Fibroblast of the aortic adventitia (primary cell): ENCODE measurements around the gene ZNRF3. TPM values are rescaled to one million over a fixed set of nuclear protein-coding genes. Genes with fewer than 3 reads are reported as not detected.

ENCODE experiments used
- DNase-seq: peaks from one replicate; pipeline ENCODE4 v3.0.0-alpha.2; 2010; ENCODE audit warnings: low read depth
- H3K4me3 ChIP-seq: 2 replicates; pipeline ENCODE4 v1.5.1; 2011; ENCODE audit warnings: low read depth, mild to moderate bottlenecking, control low read depth, low read length, moderate library complexity
- CTCF ChIP-seq: IDR thresholded peaks from 2 replicates; pipeline ENCODE4 v1.5.1; 2011; ENCODE audit warnings: mild to moderate bottlenecking, low read length, control low read depth, inconsistent platforms; ENCODE audit not compliant: insufficient read depth
- total RNA-seq: library from RNA; depleted of rRNA; stranded (reverse); fragments of >200 nt; gene quantifications from 2 replicates; pipeline ENCODE4 v1.2.3, GENCODE V29; 2012; ENCODE audit warnings: low replicate concordance

Gene ZNRF3
- total RNA-seq, 1 donor, result 4.4 TPM

GRCh38 chr22:29061773-29062172 lies 178.4 kb downstream of the ZNRF3 start, which contains the start of gene C22orf31:
Gene C22orf31 (minus strand): TSS chr22:29061831. CDS start chr22:29061792, 39 bp downstream.
- peak; percentile 9 for DNase-seq
- no peak within 1 kb of the TSS for H3K4me3 ChIP-seq
- TF ChIP-seq CTCF, result no peak

- H3K4me3 ChIP-seq, result no peak overlapping the region
- DNase-seq, result peak; percentile 22
- no peak for TF ChIP-seq CTCF
These were observed 179.0 kb downstream of the ZNRF3 start for GRCh38 chr22:29062286-29062821.

GRCh38 chr22:29065468-29066190 lies 182.3 kb downstream of the ZNRF3 start:
- DNase-seq, result no peak
- H3K4me3 ChIP-seq, result no peak overlapping the region
- no peak for TF ChIP-seq CTCF

GRCh38 chr22:29069463-29069862 lies 186.1 kb downstream of the ZNRF3 start:
- no peak for TF ChIP-seq CTCF
- DNase-seq, result no peak

GRCh38 chr22:29070490-29070889 lies 187.1 kb downstream of the ZNRF3 start:
- TF ChIP-seq CTCF, result no peak
- no peak for DNase-seq
- no peak overlapping the region for H3K4me3 ChIP-seq

More at GRCh38 chr22:29069463-29069862, 186.1 kb downstream of the ZNRF3 start:
- no peak overlapping the region for H3K4me3 ChIP-seq

GRCh38 chr22:29071261-29072045 lies 188.1 kb downstream of the ZNRF3 start:
- no peak for TF ChIP-seq CTCF
- DNase-seq, result peak; percentile 36
- H3K4me3 ChIP-seq, result peak overlapping the region; percentile 39
